G401.6 (cell line): ENCODE data around the gene ZCCHC24.

ENCODE experiments used
- FAIRE-seq: peaks from 2 replicates; lab custom pipeline; 2012; peaks lifted over from hg19 to GRCh38; lab: Jason Lieb, UNC

Gene ZCCHC24

GRCh38 chr10:79445977-79446757 lies 743 bp upstream of the ZCCHC24 start:
- FAIRE-seq, result no peak

GRCh38 chr10:79444199-79445119 lies 965 bp downstream of the ZCCHC24 start:
- no peak for FAIRE-seq

- FAIRE-seq, result no peak
Observed at GRCh38 chr10:79443338-79444198, 1.9 kb downstream of the ZCCHC24 start.

GRCh38 chr10:79442171-79443040 lies 3.0 kb downstream of the ZCCHC24 start:
- no peak for FAIRE-seq

GRCh38 chr10:79441433-79441832 lies 4.0 kb downstream of the ZCCHC24 start:
- no peak for FAIRE-seq

- no peak for FAIRE-seq
Observed at GRCh38 chr10:79440281-79440680, 5.1 kb downstream of the ZCCHC24 start.

GRCh38 chr10:79438699-79439085 lies 6.7 kb downstream of the ZCCHC24 start:
- no peak for FAIRE-seq

- FAIRE-seq, result no peak
Observed at GRCh38 chr10:79438021-79438698, 7.3 kb downstream of the ZCCHC24 start.

- FAIRE-seq, result no peak
Observed at GRCh38 chr10:79437111-79437814, 8.2 kb downstream of the ZCCHC24 start.

GRCh38 chr10:79436850-79437103 lies 8.6 kb downstream of the ZCCHC24 start:
- FAIRE-seq, result no peak

- FAIRE-seq, result no peak
Observed at GRCh38 chr10:79436066-79436849, 9.2 kb downstream of the ZCCHC24 start.

- no peak for FAIRE-seq
Observed at GRCh38 chr10:79435271-79436065, 10.0 kb downstream of the ZCCHC24 start.

GRCh38 chr10:79434821-79435251 lies 10.6 kb downstream of the ZCCHC24 start:
- FAIRE-seq, result no peak

GRCh38 chr10:79434223-79434687 lies 11.2 kb downstream of the ZCCHC24 start:
- FAIRE-seq, result no peak

GRCh38 chr10:79433324-79434222 lies 11.9 kb downstream of the ZCCHC24 start:
- FAIRE-seq, result no peak

GRCh38 chr10:79431891-79432831 lies 13.3 kb downstream of the ZCCHC24 start:
- no peak for FAIRE-seq
